ELR (cell line): ENCODE data around the gene DIP2C.

Source experiments
- DNase-seq: peaks from one replicate; pipeline ENCODE4 v3.0.0-alpha.2; 2015; ENCODE audit warnings: low read depth

DIP2C gene

DNA sequence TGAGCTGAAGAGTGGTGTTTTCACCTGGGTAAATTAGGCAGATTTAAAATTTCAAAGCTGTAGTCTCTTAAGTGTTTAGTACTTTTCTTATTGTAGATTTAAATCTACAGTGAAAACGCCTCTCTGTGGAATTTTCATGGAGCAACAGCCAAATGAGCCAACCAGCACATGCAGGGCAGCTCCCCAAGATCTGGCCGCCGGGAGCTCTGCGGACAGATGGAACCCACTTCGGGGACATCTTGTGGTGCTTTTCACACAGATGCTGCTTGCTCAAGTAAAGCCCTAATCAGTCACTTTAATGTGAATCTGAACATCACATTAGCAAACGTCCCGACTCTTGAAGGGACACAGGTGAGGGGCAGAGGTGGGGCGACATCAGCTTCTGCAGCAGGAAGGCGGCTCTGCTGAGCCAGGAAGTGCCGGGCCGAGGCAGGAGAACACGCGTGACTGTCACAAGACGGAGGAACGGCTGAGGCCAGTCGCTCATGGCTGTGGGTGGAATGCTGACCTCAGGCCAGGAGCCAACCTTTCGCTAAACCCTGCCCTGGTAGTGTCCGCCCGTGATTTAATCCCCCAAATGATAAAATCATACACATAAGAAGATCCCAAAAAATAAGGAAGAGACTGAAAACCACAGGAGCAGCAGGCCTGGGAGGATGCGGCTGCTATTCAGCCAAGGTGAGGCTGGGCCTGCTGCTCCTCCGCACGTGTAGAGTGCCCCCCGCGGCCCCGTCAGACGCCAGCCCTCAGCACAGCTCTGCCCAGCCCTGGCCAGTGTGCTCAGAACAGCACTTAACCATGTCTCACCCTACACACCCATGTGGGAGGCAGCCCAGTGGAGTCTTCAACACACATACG is 297.4 kb downstream of the DIP2C start:
- no peak for DNase-seq

GRCh38 chr10:391305-391704 is 298.2 kb downstream of the DIP2C start:
- no peak for DNase-seq

GRCh38 chr10:390449-391100 is 298.9 kb downstream of the DIP2C start:
- no peak for DNase-seq

GRCh38 chr10:389836-390448 is 299.5 kb downstream of the DIP2C start:
- DNase-seq: no peak

GRCh38 chr10:389261-389790 is 300.1 kb downstream of the DIP2C start:
- no peak for DNase-seq

DNA sequence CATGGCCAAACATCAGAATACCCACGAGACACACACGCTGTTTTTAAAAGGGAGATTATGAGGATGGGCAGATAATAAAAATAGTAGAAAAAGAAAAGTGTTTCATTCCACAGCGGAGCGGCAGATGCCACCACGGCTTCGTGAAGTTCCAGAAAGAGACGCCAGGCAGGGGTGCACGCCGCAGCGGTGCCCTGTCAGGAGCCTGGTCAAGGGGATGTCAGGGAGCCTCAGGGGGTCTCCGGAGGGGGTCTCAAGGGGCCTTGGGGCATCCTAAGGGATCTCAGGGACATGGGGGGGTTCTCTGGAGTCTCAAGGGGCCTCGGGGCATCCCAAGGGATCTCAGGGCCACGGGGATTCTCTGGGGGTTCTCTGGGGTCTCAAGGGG is 300.8 kb downstream of the DIP2C start:
- no peak for DNase-seq

- no peak for DNase-seq
Observed at GRCh38 chr10:387909-388660, 301.4 kb downstream of the DIP2C start.

DNA sequence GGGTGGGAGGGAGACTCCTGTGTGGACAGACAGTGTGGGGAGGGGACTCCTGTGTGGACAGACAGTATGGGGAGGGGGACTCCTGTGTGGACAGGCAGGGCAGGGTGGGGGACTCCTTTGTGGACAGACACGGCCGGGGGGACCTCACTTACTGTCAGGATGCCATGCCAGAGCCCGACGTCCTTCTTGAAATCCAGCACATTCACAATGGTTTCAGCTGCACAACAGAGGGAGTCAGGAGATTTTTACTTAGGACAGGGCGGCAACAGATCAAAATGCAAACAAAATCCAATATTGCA is 301.9 kb downstream of the DIP2C start:
- DNase-seq: no peak

GRCh38 chr10:386771-387592 is 302.5 kb downstream of the DIP2C start:
- no peak for DNase-seq

DNA sequence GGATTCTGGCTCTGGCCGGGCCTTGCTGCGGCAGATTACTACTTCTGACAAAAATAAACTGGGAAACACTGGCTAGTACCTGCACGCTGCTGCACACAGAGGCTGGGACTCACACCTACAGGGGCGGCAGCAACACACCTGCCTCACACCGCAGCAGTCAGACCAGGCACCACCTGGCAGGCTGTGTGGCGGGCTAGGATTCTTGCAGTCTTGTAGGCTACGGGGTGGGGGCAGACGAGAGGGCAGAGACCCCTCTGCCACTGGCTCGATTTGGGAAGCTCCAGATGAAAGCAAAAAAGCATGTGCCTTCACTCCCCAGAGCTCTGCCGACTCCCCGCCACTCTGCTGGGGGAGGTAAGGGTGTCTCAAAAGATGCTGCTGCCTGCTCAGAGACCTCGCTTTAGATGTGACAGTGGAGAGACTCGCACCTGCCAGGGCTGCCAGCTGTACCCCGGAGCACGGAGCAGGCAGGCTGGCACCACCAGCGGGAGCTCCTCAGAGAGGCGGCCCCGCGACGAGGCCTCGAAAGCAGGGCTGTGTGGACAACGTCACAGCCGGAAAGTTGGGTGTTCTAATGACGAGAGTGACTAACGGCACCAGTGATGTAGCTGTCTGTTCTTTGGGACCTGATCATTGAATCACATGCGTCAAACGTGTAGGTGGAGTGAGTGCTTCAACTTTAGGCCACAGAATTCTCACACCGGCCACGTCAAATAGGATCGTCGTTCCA is 303.7 kb downstream of the DIP2C start:
- DNase-seq: no peak

DNA sequence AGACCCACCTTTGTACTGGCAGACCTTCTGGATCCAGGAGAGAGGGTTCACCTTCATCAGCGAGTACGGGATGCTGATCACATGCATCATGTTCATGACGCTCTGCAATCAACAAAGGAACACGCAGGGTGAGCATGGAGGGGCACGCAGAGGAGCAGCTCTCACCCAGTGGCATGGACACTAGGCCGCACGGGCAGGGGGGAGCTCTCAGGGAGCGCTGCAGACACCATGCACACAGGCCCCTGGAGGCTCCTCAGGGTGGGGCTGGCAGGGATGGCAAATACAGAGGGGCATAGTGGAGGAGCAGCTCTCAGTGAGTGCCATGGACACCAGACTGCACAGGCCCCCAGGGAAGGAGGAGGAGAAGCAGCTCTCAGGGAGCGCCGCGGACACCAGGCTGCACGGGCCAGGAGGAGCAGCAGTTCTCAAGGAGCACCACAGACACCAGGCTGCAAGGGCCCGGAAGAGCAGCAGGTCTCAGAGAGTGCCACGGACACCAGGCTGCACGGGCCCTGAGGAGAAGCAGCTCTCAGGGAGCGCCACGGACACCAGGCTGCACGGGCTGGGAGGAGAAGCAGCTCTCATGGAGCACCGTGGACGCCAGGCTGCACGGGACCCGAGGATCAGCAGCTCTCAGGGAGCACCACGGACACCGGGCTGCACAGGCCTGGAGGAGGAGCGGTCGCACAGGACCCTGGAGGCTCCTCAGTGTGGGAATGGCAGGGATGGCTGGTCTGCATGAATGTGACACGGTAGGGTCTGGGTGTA is 304.7 kb downstream of the DIP2C start:
- no peak for DNase-seq

DNA sequence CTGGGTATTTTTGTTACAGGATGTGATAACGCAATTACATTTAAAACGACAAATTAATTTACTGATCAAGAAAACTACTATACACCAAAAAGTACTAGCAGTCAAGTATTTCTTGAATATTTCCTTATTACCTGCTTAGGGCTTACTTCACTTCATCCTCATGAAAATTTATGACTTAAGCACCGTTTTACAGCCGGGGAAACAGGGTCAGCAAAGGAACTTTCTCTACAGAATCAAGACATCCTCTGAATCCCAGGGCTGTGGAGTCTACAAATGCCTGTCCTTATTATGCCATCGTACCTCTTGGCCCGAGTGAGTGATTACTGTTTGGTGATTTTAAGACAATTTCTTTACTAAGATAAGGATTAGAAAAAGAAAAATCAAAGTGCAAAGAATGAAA is 305.9 kb downstream of the DIP2C start:
- DNase-seq: no peak

DNA sequence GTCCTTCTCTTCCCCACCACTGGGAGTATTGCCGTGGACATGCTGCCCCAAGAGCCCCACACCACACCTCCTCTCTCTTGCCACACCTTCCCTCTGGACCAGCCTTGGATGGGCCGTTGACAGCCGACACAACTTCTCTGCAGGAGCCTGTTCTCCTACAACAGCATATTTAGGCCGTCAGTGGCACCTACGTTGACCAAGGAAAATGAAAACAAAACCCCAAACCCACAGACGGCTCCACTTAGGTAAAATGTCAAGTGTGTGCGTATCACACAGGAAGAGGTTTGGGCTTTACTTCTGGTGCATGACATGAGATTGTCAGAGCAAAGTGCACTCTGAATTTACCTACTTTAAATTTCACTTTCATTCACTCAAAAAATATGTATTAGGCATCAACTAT is 307.7 kb downstream of the DIP2C start:
- DNase-seq: no peak

GRCh38 chr10:381346-381745 is 308.1 kb downstream of the DIP2C start:
- no peak for DNase-seq

- no peak for DNase-seq
Observed at GRCh38 chr10:380313-380940, 309.0 kb downstream of the DIP2C start.

DNA sequence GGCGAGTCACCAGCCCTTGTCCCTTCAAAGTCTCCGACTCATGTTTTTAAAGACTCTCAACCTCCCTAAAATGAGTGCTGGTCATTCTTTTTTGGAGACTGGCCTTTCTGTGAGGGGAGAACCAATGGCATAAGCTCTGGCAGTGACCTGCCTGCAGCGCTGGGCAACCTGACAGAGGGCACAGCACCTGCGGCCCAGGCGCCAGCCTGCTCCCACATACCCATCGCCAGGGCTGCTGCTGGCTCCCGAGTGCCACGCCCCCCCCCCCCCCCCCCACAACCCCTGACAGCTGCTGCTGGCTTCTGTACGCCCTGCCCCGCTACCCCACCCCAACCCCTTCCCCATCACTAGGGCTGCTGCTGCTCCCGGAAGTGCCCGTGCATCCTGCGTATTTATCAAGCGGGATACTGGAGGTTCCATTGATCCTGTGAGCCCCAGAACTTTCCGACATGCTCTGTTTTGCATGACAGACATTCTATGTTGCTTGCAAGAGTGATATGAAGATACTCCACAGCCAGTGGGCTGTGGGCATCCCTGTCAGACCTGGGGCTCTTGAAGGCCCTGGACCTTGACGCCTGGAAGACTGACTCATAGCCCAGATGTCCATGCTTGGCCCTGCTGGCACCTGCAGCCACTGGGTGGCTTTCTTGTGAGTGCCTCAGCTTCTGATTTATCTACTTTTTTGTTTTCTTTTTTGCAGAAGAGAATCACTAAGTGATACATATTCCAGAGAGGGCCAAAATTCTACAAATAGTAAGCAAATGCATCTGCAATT is 310.4 kb downstream of the DIP2C start:
- DNase-seq: no peak

DNA sequence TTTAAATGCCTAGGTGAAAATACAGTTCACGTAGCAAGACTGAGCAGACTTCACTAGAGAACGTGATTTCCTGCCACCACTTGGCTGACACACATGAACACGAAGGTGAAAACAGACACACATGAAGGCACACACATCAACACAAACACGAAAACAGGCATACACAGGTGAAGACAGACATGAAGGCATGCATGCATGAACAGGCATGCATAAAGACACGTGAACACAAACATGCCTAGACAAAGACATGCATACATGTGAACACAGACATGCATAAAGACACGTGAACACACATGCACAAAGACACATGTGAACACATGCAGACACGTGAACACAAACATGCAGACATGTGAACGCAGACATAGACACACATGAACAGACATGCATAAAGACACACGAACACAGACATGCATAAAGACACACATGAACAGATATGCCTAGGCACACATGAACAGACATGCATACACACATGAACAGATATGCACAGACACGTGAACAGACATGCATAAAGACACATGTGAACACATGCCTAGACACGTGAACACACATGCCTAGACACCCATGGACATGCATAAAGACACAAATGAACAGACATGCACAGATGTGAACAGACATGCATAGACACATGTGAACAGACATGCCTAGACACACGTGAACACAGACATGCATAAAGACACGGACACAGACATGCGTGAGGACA is 311.1 kb downstream of the DIP2C start:
- DNase-seq: no peak

DNA sequence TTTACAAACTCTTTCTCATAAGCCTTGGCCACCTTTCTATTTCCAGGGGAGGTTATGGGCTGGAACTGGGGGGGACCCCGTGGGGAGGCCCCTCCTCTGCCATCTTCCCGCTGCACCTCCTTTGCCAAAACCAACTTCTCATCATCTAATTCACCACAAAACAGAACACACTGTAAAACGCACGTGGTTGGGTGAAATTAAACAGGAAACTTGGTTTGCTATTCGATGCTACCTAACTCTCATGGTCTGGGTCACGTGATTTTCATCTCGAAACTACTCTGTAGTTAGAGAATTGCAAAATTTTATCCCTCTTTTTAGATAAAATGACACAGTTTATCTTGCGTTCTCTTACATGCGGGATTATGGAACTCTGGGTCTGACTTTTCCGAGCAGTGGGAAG is 312.2 kb downstream of the DIP2C start:
- no peak for DNase-seq
